Naive thymus-derived CD8-positive, alpha-beta T cell (primary cell): ENCODE measurements around the gene TRAP1. TPM values are rescaled to one million over a fixed set of nuclear protein-coding genes. Genes with fewer than 3 reads are reported as not detected.

Source experiments
- ATAC-seq, 2 donors: fragments of 150-1000 bp; cut with Tn5 transposase in 1 of 2; sonication (Bioruptor Pico), chemical (Tn5 transposase) in 1 of 2; 1 replicate in 1 of 2; 2 replicates in 1 of 2; pipeline ENCODE4 v1.10.0; 2021; ENCODE audit warnings: mild to moderate bottlenecking in 2 of 2, moderate library complexity in 2 of 2
- POLR2A ChIA-PET: fragments of 350-600 bp; sonication (Branson Sonifier 250); formaldehyde crosslinking; loops from one replicate; lab custom pipeline; 2021; ENCODE audit warnings: antibody characterized with exemption; lab: Charles Lee
- DNase-seq, 10 donors: peaks; one replicate each; pipeline versions ENCODE4 v3.0.0 to v3.0.0-alpha.2; 2020 to 2022
- H3K27ac Mint-ChIP-seq, 10 donors: one replicate each; pipeline ENCODE4 v1.8.0; 2020 to 2022; ENCODE audit warnings: mild to moderate bottlenecking in 10 of 10, mixed read lengths in 10 of 10, moderate library complexity in 4 of 10, inconsistent platforms in 1 of 10
- H3K27me3 Mint-ChIP-seq, 5 donors: one replicate each; pipeline ENCODE4 v1.8.0; 2021 to 2022; ENCODE audit warnings: mixed read lengths in 5 of 5
- H3K36me3 Mint-ChIP-seq, 3 donors: one replicate each; pipeline ENCODE4 v1.8.0; 2020 to 2022; ENCODE audit warnings: mixed read lengths in 3 of 3, mild to moderate bottlenecking in 2 of 3, inconsistent platforms in 1 of 3
- H3K4me1 Mint-ChIP-seq, 4 donors: one replicate each; pipeline ENCODE4 v1.8.0; 2021 to 2022; ENCODE audit warnings: mixed read lengths in 4 of 4
- H3K4me3 Mint-ChIP-seq, 10 donors: one replicate each; pipeline ENCODE4 v1.8.0; 2020 to 2022; ENCODE audit warnings: mild to moderate bottlenecking in 10 of 10, mixed read lengths in 10 of 10, moderate library complexity in 6 of 10, inconsistent platforms in 1 of 10
- H3K9me3 Mint-ChIP-seq, 9 donors: one replicate each; pipeline ENCODE4 v1.8.0; 2020 to 2022; ENCODE audit warnings: mixed read lengths in 9 of 9, mild to moderate bottlenecking in 3 of 9, inconsistent platforms in 1 of 9, moderate library complexity in 1 of 9
- polyA plus RNA-seq, 3 donors: library from polyadenylated mRNA; unstranded; fragments of 300-500 nt; fragmentation: Illumina TruSeq; gene quantifications; one replicate each; pipeline ENCODE4 v1.2.3, GENCODE V29; 2021
- total RNA-seq, 8 experiments: library from RNA in 2 of 8; stranded (reverse) in 2 of 8; gene quantifications; one replicate each; pipeline ENCODE4 v1.2.3 and lab custom pipeline; 2021 to 2026

The TRAP1 gene
- total and polyA plus RNA-seq, 5 experiments from 2014 or later = 57.1 to 158 (median 79.1) TPM

- H3K27ac Mint-ChIP-seq = peak overlapping the region in 8 of 10 donors; percentile 10 to 75 (median 48)
- H3K4me1 Mint-ChIP-seq = peaks cover 29 to 46% (median 33%) of the 10 kb centered on the region in 4 donors
- H3K4me3 Mint-ChIP-seq = peak overlapping the region in 3 of 10 donors; percentile 30 to 47 (median 41)
- H3K27me3 Mint-ChIP-seq = no peaks in the 10 kb centered on the region
- peaks cover 0 to 19% (median 5%) of the 10 kb centered on the region in 3 donors for H3K36me3 Mint-ChIP-seq
- ATAC-seq (no peak), DNase-seq (no peak)
- POLR2A ChIA-PET = interaction anchor here (0.6 kb wide), 1 partner anchor 72 kb away, joined by 3 read pairs; no protein-coding TSS in a partner anchor
- H3K9me3 Mint-ChIP-seq = no peaks in the 10 kb centered on the region
Measured at GRCh38 chr16:3638916-3639644, 78.2 kb downstream of the TRAP1 start.

- POLR2A ChIA-PET = interaction anchor here (0.7 to 1.6 kb wide), 3 partner anchors 26 to 62 kb away, joined by 3 to 6 read pairs (median 3); partner anchors contain the start of gene SLX4
- ATAC-seq = peak; percentile 94 to 96
Measured at GRCh38 chr16:3637371-3637923, 79.9 kb downstream of the TRAP1 start.

GRCh38 chr16:3625911-3626732 lies 91.2 kb downstream of the TRAP1 start:
- peak overlapping the region in 9 of 10 donors; percentile 42 to 68 (median 56) for H3K4me3 Mint-ChIP-seq
- no peaks in the 10 kb centered on the region for H3K36me3 Mint-ChIP-seq
- ATAC-seq = peak; percentile 90 to 91
- no peaks in the 10 kb centered on the region for H3K27me3 Mint-ChIP-seq
- POLR2A ChIA-PET = interaction anchor here (0.8 to 1.6 kb wide), 3 partner anchors 14 to 36 kb away, joined by 3 to 4 read pairs (median 3); partner anchors contain the start of gene SLX4
- peak in 3 of 10 donors; percentile 28 to 45 (median 42) for DNase-seq
- peak overlapping the region; percentile 11 to 92 (median 85) for H3K27ac Mint-ChIP-seq
- peaks cover 17 to 47% (median 37%) of the 10 kb centered on the region in 4 donors for H3K4me1 Mint-ChIP-seq
- no peaks in the 10 kb centered on the region for H3K9me3 Mint-ChIP-seq

More at GRCh38 chr16:3637371-3637923, 79.9 kb downstream of the TRAP1 start:
- H3K4me3 Mint-ChIP-seq = peak overlapping the region in 8 of 10 donors; percentile 10 to 64 (median 53)
- peak overlapping the region; percentile 75 to 93 (median 84) for H3K27ac Mint-ChIP-seq
- peaks cover 29 to 46% (median 33%) of the 10 kb centered on the region in 4 donors for H3K4me1 Mint-ChIP-seq
- H3K36me3 Mint-ChIP-seq = peaks cover 0 to 9% (median 5%) of the 10 kb centered on the region in 3 donors
- no peaks in the 10 kb centered on the region for H3K27me3 Mint-ChIP-seq
- no peaks in the 10 kb centered on the region for H3K9me3 Mint-ChIP-seq
- peak in 6 of 10 donors; percentile 20 to 51 (median 34) for DNase-seq

GRCh38 chr16:3625331-3625730 lies 92.0 kb downstream of the TRAP1 start:
- DNase-seq = no peak
- Mint-ChIP-seq H3K4me3 (peak overlapping the region in 1 of 10 donors; percentile 57), H3K4me1 (peaks cover 16 to 47% (median 37%) of the 10 kb centered on the region in 4 donors), H3K27ac (peak overlapping the region in 9 of 10 donors; percentile 30 to 92 (median 87)), H3K27me3 (no peaks in the 10 kb centered on the region), H3K9me3 (no peaks in the 10 kb centered on the region), H3K36me3 (no peaks in the 10 kb centered on the region)
- no peak for ATAC-seq
- POLR2A ChIA-PET = interaction anchor here (1.6 kb wide), 1 partner anchor 13 kb away, joined by 4 read pairs; the partner anchor contains the start of gene SLX4

GRCh38 chr16:3623642-3624041 lies 93.7 kb downstream of the TRAP1 start:
- Mint-ChIP-seq H3K9me3 (no peaks in the 10 kb centered on the region), H3K4me1 (peaks cover 12 to 44% (median 32%) of the 10 kb centered on the region in 4 donors)
- POLR2A ChIA-PET = interaction anchor here (1.0 kb wide), 1 partner anchor 12 kb away, joined by 3 read pairs; the partner anchor contains the start of gene SLX4

GRCh38 chr16:3618769-3619141 lies 98.6 kb downstream of the TRAP1 start:
- H3K36me3 Mint-ChIP-seq = peaks cover 0 to 22% (median 3%) of the 10 kb centered on the region in 3 donors
- no peaks in the 10 kb centered on the region for H3K27me3 Mint-ChIP-seq
- H3K27ac Mint-ChIP-seq = peak overlapping the region in 6 of 10 donors; percentile 25 to 67 (median 42)
- no peak for DNase-seq
- H3K4me3 Mint-ChIP-seq = no peak overlapping the region
- H3K4me1 Mint-ChIP-seq = peaks cover 16 to 49% (median 34%) of the 10 kb centered on the region in 4 donors
- POLR2A ChIA-PET = no interaction called here
- H3K9me3 Mint-ChIP-seq = no peaks in the 10 kb centered on the region
- no peak for ATAC-seq

More at GRCh38 chr16:3623642-3624041, 93.7 kb downstream of the TRAP1 start:
- H3K4me3 Mint-ChIP-seq = no peak overlapping the region
- H3K27me3 Mint-ChIP-seq = no peaks in the 10 kb centered on the region
- no peak for ATAC-seq
- H3K36me3 Mint-ChIP-seq = peaks cover 0 to 3% (median 0%) of the 10 kb centered on the region in 3 donors
- H3K27ac Mint-ChIP-seq = peak overlapping the region in 7 of 10 donors; percentile 8 to 81 (median 29)
- no peak for DNase-seq

- POLR2A ChIA-PET = interaction anchor here (0.8 to 1.6 kb wide), 8 partner anchors 13 to 632 kb away, joined by 3 to 11 read pairs (median 5); partner anchors contain the start of genes CLUAP1, NLRC3 and PKMYT1
- DNase-seq = no peak
- no peak for ATAC-seq
- Mint-ChIP-seq H3K9me3 (no peaks in the 10 kb centered on the region), H3K4me1 (peaks cover 32 to 63% (median 58%) of the 10 kb centered on the region in 4 donors), H3K4me3 (peak overlapping the region; percentile 92 to 100 (median 99)), H3K27ac (peak overlapping the region; percentile 60 to 100 (median 90)), H3K36me3 (peaks cover 0 to 18% (median 3%) of the 10 kb centered on the region in 3 donors), H3K27me3 (no peaks in the 10 kb centered on the region)
Measured at GRCh38 chr16:3612510-3613466, 104.5 kb downstream of the TRAP1 start.

- H3K9me3 Mint-ChIP-seq = no peaks in the 10 kb centered on the region
- ATAC-seq (peak; percentile 85 to 89), DNase-seq (peak; percentile 86 to 96 (median 92))
- no peaks in the 10 kb centered on the region for H3K27me3 Mint-ChIP-seq
- H3K36me3 Mint-ChIP-seq = peaks cover 0 to 18% (median 6%) of the 10 kb centered on the region in 3 donors
- H3K4me3 Mint-ChIP-seq = peak within 1 kb of the TSS; percentile 92 to 100 (median 99)
- peaks cover 30 to 64% (median 60%) of the 10 kb centered on the region in 4 donors for H3K4me1 Mint-ChIP-seq
- peak within 1 kb of the TSS; percentile 93 to 100 (median 97) for H3K27ac Mint-ChIP-seq
- POLR2A ChIA-PET = interaction anchor here (0.5 to 1.6 kb wide), 16 partner anchors 13 to 737 kb away, joined by 3 to 11 read pairs (median 3); partner anchors contain the start of genes CLUAP1, NLRC3, PKMYT1 and TRAP1
Measured at GRCh38 chr16:3611146-3611975, 106.0 kb downstream of the TRAP1 start, which contains the start of gene SLX4. TSS of gene SLX4 (minus strand) at chr16:3611606. CDS start at chr16:3608964, 2,642 bp downstream.

- POLR2A ChIA-PET = interaction anchor here (0.9 kb wide), 1 partner anchor 32 kb away, joined by 3 read pairs; no protein-coding TSS in a partner anchor
- Mint-ChIP-seq H3K27ac (peak overlapping the region; percentile 61 to 98 (median 92)), H3K9me3 (no peaks in the 10 kb centered on the region), H3K36me3 (peaks cover 0 to 23% (median 10%) of the 10 kb centered on the region in 3 donors), H3K4me3 (peak overlapping the region; percentile 85 to 100 (median 98)), H3K4me1 (peaks cover 30 to 65% (median 55%) of the 10 kb centered on the region in 4 donors), H3K27me3 (no peaks in the 10 kb centered on the region)
- peak in 2 of 10 donors; percentile 2 to 12 for DNase-seq
- peak in 1 of 2 donors; percentile 1 for ATAC-seq
Measured at GRCh38 chr16:3610698-3611145, 106.6 kb downstream of the TRAP1 start.
